Stimulated activated naive CD4-positive, alpha-beta T cell (primary cell): ENCODE measurements around the gene GNAI2.
A peak's percentile ranks its signal among the peaks of the same experiment; 100 is the strongest.
"Not testable (repeated sequence)": the region's sequence is repeated elsewhere in the genome, so short reads cannot be mapped to it uniquely, and the experiment has no call there.

Experiments
- DNase-seq, 6 experiments: peaks; one replicate each; lab custom pipeline; 2025; lab: John Stamatoyannopoulos, UW

Gene GNAI2

DNA sequence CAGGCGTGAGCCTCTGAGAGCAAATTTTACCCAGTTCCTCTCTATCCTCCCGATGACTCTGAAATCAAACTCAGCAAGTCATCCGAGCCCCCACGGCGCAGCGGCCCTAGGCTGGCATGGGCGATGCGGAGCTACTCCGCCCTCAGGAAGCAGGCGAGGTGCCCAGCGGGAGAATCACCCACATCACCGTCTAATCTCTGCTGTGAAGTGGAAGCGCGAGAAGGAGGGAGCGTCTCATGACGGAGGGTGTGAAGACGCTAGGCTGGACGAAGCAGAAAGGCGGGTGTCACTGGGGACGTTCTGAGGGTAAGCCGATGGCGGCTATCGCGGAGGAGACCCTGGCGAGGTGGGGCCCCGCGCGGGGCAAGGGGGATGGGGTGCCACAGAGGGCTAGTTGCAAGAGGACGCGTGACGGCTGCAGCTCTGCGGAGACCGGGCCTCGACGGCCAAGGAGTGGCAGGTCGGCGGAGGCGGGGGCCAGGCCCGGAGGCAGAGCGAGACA lies 9.1 kb upstream of the GNAI2 start:
- peak in 4 of 6 experiments; percentile 26 to 65 (median 42) for DNase-seq

DNA sequence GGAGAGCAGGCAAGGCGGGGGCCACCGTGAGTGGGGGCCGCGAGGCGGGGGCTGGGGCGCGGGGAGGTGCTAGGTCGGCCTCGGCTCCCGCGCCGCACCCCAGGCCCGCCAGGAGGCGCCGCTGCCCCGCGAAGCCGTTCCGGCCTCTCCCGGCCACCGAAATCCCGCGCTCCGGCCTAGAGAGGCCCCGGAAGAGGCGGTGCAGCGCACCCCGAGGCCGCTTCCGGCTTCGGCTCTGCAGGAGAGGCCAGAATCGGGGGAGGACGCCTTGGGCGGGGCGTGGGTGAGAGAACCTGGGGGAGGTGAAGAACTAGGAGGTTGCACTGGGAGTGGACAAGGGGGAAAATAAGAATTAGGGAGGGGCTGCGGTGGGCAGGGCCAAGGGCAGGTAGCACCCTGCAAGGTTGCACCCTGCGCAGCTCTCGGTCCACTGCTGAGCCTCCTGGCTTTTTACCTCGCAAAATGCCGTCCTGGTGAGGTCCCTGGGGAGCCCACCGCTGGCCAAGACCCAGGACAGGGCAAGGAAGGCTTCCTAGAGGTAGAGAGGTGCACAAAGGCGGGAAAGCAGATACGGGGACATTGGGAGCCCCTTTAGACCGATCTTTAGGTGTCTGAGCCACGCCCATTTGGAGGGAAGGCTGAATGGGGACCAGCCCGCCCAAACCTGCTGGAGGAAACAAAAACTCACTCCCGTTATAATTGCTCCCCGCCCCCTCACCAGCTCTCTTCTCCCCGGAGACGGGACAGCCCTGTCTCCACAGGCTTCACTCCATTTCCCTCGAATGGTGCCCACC lies 8.4 kb upstream of the GNAI2 start:
- peak; percentile 79 to 89 (median 86) for DNase-seq

DNA sequence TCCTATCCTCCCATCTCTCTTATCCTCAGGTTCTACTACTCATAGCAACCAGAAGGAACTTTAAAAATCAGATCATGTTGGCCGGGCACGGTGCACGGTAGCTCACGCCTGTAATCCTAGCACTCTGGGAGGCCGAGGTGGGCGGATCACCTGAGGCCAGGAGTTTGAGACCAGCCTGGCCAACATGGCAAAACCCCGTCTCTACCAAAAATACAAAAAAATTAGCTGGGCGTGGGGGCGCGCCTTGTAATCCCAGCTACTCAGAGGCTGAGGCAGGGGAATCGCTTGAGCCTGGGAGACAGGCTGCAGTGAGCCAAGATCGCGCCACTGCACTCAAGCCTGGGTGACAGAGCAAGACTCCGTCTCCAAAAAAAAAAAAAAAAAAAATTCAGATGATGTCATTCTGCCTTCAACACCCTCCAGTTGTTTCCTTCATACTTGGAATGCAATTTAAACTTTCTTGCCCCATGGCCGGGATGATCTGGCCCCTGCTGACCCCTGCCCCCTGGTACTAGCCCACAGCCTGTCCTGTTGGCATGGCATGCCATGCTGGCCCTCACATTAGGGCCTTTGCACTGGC lies 7.7 kb upstream of the GNAI2 start:
- DNase-seq, result not testable (repeated sequence)

DNA sequence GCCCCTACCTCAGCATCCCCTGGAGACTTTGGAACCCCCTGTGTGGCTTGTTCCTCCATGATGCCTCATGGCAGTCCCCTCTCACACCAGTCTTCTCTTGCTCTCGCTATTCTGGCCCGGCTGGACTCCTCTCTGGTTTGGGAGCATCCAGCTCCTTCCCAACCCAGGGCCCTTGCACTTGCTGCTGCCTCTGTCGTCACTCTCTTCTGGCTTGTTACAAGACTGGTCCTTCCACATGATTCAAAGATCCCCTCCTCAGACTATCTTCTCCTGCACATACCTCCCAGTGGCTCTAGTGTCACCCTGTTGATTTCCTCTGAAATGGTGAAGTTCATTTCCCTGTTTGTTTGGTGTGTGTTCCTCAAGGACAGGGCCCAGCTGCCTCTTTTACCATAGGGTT lies 6.5 kb upstream of the GNAI2 start:
- no peak for DNase-seq

DNA sequence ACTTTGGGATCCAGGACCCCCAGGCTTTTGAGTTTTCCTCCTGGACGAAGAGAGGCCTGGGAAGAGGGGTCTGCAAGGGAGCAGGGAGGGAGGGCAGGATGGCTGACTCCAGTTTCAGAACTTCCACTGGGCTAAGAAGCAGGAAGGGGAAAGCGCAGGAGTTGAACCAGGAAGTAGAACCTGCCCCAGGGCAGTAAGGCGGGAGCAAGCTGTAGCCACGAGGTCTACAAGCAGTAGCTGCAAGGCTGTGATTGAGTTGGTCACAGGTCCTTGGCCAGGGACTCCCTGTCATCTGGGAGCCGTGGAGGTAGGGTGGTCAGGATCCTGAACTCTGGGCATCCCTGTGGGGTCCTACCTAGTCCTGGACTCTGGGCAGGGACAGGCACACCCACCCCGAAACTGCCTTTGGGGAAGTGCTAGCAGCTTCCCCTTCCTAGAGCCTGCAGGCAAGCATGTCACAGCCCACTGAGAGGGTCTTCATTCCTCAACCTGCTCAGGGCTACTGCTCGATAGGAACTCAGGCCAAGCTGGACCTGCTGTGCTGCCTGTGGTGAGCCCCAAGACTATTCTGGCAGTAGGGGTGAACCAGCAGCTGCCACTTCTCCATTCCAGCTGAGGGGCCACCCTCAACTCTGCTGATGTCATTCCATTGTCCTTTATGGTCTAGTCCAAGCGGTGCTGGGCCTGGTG lies 5.8 kb upstream of the GNAI2 start:
- DNase-seq, result no peak

DNA sequence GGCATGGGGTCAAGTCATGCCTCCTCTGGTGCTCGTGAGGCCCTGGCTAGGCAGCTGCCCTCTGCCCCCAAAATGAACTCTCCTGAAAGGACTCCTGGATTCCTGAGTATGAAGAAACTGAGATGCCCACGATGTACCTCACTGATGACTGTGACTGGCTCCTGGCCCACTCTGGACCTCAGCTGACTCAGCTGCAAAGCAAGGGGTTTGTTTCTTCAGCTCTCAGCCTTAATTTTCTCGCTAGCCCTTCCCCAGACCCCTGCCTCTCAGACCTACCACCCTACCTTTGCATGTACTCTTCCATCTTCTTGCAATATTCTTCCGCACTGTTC lies 5.2 kb upstream of the GNAI2 start:
- DNase-seq, result no peak

DNA sequence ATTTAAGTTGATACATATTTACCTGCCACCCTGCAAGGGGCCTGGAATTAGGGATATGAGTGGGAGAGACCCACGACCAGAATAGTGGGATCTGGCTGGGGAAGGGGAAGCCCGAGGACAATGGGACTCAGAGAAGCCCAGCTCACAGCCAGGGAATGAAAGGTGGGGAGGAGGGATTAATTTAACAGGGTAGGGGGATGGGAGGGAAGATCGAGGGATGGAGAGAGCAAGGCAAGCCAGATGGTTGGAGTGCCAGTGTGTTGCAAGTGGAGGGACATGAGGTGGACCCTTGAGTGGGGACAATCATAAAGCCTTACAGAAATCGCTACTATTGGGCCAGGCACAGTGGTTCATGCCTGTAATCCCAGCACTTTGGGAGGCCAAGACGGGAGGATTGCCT lies 4.4 kb upstream of the GNAI2 start:
- no peak for DNase-seq

DNA sequence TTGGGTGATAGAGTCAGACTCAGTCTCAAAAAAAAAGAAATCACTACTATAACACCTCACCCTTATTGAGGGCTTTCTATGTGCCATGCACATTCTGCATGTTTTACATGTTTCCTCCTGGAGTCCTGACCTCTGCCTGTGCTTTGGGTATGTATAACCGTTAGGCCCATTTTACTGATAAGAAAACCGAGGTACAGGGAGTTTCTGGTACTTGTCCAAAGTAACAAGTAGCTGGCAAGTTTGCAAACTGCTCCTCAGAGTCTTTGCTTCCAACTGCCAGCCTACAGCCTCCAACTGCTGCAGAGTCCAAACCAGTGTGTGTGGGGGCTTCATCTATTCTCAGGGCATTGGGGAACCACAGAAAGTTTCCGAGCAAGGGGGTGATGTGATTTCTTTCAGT lies 3.7 kb upstream of the GNAI2 start:
- no peak for DNase-seq

DNA sequence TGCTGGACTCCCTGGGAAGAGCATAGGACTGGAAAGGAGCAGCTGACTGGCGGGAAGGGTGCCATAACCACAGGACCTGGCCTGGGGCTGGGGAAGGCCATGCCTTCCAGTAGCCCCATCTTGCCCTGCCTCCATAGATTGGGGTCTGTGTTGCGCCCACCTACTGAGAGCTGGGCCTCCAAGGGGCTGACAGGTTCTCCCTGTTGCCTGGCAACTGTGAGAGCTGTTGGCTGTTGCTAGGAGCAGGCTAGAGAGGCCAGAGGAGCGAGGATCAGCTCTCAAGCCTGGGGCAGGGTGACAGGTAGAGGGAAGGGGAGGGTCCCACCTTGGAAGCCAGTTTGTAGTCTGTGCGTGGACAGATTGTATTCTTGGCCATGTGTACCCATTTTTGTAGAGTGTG lies 2.8 kb upstream of the GNAI2 start:
- no peak for DNase-seq

DNA sequence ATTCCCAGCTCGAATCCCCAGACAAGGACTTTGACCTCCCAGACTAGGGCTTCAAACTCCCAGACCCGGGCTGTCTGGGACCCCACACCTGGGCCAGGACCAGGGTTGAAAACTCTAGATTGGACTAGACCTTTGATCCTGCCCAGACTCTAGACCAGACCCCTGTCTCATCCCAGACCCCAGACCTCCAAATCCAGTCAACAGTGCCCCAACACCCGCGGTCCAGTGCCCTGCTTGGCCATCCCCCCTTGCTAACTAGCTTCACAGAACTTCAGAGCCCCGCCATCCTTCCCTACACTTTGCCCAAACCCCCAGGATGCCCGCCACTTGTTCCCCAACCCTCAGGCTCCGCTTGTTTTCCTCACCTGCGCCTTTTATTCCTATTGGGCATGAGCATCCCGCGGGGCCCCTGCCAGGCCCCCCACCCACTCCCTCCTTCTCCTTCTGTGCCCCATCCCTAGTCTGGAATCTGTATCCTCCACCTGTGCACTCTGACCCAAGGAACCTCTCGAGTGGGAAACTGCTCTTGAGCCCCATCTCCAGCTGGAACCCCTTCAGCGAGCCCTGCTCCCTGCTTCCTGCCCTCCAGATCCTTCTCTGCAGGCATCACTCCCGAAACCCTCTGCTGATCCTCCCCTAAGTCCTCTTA lies 604 bp downstream of the GNAI2 start:
- peak in 1 of 6 experiments; percentile 27 for DNase-seq

DNA sequence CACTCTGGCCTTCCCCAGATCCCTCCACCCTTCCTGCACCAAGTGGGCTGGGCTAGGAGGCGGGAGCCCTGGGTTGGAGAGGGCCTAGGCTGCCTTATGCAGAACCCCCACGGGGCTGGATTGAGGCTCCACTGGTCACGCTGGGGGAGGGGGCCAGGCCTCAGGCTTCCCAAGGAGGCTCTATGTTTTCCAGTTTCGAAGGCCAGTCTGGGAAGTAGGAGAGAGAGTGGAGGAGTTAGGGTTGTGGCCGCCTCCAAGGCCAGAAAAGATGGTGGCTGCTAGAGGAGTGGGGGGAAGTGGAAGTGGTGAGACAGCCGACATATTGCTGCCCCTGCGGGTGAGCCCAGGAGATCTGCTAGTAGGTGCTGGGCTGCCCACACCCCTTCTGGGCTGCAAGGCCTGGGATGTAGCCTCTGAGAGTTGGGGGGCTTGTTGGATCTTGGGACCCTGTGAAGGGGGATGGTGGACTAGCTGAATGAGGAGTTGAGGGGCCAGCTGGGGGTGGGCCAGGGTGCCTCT lies 1.2 kb downstream of the GNAI2 start:
- DNase-seq, result peak in 4 of 6 experiments; percentile 23 to 59 (median 46)

DNA sequence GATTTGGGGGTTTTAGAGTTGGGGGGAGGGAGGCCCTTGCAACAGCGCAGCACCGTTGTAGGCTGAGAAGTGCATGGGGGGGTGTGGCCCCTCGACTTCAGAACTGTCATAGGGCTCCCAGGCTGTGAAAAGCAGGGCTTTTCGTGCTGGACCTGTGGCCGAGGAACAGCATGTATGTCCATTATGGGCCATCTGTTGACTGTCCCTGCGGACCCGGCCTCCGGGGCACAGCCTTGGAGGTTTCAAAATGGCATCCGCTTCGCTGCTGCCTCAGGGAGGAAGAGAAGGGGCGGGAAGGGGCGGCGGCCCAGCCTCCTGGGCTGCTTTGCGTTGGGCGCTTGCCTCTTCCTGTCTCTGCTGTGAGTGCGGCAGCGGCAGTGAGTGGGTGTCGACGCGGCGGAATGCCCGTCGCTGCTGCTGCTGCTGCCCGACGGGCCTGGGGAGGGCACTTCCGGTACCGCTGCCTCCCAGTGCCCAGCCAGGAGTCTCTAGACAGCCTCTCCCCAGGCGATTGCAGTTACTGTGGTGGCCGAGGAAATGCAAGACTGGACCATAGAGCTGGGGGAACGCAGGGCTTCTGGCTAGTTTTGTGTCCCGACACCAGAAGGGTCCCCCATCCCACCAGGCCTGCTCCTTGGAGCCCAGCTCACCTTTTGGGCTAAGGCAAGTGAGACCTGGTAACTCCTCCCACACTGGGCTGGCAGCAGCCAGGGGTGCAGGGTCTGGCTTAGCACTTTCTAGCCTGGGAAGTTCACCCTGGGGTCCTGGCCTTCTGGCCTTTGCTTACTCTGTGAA lies 1.9 kb downstream of the GNAI2 start:
- peak; percentile 74 to 84 (median 82) for DNase-seq

DNA sequence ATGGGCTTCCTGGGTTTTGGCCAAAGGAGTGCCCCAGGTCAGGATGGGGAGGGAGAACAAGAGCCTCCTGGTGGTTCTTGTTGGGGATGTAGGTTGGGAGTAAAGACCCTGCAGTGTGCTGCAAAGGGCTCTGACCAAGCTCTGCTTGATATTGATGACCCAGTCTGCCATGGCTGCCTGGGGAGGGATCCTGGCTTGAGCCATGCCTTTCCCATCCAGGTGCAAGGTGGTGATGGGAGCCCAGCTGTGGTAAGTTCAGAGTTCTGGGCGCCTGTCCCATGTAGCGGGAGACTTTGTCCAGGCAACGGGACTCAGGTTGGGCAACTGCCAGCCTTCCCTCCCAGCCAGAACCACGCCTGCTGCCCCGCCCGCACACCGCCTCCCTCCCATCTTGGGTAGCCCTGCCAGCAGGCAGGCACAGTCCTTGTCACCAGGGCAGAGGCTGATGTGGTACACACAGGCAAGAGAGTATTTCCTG lies 2.6 kb downstream of the GNAI2 start:
- DNase-seq, result no peak

DNA sequence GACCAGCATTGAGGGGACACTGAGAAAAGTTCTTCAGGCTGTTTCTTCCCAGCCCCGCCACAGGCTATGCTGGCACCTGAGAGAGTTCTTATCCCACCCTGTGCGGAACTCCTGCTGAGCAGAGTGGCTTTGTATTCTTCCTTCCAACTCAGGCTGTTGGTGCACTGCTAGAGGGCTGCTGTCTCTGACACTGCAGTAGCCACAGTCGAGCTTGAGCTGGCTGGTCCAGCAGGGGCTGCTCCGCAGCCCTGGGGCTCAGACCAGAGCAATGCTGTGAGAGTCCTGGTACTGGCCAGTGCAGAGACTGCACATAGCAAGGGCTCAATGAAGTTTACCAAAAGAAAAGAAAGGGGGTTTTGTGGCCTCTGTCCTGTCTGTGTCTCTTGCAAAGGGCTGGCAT lies 3.6 kb downstream of the GNAI2 start:
- DNase-seq, result no peak

DNA sequence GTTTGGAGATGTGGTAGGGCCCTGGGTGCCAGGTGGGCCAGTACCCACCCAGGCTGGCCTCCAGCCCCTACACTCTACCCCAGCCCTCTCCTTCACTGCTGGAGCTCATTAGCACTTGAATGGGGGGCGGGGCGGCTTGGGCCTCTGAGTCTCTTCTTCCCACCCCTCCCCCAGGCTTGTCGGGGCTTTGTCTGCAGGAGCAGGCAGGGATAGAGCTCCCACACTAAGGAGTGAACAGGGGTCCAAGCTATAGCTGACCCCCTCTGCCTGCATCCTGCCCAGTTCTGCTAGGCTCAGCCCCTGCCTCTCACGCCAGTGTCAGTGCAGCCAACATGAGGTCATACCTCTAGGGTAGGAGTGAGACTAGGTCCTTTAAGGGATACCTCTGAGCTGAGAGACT lies 5.2 kb downstream of the GNAI2 start:
- DNase-seq, result no peak

DNA sequence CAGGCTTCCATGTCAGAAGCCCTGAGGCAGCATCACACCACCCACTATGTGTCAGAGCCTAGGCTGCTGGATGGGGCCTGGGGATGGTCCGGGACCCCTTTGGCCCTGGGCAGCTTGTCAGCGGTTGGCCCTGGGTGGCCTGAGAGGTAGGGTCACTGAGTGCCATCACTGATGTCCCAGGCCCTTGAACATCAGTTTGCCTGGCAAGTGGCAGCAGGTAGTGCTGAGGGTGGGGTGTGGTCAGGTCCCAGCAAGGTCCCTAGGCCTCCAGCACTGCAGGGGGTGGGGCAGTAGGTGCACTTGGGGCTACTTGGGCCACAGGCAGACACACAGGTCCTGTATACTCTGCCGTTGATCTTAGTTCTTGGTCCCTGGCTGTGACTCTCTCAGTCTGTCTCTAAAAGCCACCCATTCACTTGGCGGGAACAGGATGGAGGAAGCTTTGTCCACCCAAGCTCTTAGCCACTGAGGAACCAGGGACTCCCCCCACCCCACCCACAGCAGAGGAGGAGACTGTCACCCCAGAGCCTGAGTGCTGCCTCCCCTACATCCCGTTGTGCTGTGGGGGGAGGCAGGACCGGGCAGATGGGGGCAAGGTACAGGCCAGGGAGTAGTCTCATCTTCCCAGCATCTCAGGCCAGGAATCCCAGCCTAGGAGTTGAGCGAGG lies 5.8 kb downstream of the GNAI2 start:
- DNase-seq, result no peak

DNA sequence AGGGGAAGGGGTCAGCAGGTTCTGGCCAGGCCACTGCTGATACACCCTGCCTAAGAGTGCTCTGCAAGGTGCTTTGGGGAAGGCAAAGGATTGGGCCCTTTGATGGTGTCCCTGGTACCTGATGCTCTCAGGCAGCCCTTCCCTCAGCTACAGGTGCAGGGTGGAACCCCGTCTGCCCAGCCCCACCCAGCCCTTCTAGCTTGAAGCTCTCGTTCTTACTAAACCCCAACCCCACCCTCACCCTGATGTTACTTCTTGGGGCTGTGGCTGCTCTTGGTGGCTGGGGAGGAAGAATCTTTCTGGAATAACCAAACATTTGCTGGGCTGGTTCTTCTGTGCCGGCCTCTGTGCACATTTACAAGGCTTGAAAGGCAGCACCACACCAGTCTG lies 6.4 kb downstream of the GNAI2 start:
- no peak for DNase-seq

DNA sequence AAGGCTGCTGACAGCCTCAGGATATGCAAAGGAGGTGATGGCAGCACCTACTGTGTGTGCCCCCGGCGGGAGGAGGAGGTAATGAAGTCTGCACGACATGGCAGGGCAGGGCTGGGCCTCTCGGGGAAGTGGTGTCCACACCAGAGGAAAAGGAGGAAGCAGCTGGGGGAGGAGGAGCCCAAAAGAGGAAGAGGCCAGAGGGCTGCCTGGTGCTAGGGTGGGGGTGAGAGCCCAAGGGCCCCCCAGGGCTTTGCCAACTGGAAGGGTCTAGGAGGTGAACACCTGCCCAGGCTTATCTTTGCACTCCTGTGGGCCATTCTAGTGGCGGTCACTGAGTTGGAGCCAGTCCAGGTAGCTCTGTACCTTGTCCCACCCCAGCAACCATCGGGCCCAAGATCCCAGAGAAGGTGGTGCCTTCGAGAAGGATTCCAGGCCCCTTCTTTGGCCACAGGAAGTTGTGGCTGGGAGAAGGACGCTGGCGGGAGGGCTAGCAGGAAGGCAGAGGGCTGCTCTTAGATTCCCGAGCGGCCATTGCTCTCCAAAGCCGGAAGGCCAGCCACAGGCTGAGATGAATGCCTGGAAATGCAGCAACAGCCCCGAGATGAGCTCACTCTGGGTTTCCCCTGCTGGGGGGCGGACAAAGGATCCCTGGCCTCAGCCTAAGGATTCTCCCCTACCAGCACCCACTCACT lies 7.0 kb downstream of the GNAI2 start:
- no peak for DNase-seq

DNA sequence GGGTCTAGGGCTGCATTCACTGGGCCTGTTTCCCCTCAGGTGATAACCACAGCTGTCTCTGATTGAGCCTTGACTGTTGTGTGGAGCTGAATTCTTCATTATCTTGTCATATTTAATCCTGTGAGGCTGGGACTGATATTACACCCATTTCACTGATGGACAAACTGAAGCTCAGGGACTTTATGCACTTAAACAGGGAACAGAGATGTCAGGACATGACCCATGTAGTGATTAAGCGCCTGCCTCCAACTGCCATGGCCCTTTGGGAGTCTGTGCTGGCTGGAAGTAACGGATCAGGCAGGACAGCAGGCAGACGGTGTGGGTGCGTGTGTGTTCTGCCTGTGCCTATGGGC lies 7.5 kb downstream of the GNAI2 start:
- no peak for DNase-seq

DNA sequence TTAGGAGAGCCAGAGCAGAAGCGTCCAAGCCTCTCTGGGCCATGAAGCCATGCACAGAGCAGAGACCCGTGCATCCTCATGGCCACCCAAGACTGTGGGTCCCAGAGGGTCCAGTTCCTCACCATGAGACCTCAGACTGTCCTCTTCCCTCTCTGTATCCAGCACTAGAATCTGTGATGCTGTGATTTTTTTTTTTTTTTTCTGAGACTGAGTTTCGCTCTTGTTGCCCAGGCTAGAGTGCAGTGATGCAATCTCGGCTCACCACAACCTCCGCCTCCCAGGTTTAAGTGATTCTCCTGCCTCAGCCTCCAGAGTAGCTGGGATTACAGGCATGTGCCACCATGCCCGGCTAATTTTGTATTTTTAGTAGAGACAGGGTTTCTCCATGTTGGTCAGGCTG lies 8.8 kb downstream of the GNAI2 start:
- not testable (repeated sequence) for DNase-seq
